ENCODE measurements around the gene MCCC1.
"Not testable (repeated sequence)": the region's sequence is repeated elsewhere in the genome, so short reads cannot be mapped to it uniquely, and the experiment has no call there.

The MCCC1 gene

DNA sequence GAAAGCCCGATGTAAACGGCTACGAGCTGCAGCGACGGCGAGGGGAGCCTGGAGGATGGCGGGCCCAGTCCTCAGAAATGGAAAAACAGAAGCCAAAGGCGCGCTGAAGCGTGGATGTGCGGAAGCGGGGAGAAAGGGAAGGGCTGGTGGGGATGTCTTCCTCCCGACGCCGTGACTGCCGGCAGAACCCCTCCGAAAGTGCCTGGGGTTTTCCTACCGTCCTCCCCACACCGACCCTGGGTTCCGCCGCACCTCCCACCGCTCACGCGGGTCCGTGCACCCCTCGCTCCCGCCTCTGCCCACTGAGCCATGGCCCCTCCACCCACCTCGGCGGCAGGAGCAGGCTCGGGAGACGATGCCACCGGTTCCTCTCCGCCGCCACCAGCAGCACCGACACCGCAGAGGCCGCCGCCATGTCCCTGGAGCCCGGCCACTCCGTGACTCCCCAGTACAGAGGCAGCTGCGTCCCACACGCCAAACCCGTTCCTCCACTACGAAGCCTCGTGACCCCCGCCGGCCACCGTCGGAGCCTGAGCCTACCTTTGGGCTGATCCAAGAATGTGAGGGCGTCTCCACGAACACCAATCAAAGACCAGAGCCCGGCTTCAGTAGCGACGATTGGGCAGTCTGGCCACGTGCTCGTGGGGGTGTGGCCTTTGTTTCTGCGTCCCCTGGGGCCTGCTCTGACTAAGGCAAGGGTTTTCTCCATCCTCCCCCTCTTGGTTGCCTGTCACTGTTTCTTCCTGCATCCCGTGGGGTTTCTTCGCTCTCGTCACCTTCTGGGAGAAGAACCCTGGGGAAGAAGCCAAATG is at the start of gene MCCC1:
Gene MCCC1, minus strand, starts transcription at position 471 of the 812 bp plus-strand sequence. Its CDS starts 56 bp downstream, at position 415.
- DNase-seq: peak; percentile 99

DNA sequence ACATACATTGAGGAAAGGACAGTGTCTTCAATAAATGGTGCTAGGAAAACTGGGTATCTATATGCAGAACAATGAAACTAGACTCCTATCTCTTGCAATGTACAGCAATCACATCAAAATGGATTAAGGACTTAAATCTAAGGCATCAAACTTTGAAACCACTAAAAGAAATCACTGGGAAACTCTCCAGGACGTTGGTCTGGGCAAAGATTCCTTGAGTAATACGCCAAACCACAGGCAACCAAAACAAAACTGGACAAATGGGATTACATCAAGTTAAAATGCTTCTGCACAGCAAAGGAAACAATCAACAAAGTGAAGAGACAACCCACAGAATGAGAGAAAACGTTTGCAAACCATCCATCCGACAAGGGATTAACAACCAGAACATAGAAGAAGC is 48.8 kb upstream of the MCCC1 start:
- no peak for DNase-seq

DNA sequence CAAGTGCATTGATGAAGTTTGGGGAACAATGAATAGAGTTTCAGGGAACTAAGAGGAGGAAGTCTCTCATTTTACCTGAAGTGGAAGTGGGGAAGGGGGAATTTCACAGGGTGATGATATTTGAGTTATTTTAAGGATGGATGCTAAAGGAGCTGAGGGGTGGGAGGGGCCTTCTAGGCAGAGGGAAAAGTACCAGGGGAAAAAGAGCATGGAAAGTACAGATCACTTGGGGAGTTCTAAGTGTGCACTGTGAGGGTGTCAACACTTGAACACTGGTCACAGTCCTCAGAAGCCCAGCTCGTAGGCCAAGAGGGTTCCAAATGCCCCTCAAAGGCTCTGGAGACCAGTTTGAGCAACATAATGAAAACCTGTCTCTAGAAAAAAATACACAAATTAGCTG is 45.1 kb upstream of the MCCC1 start:
- no peak for DNase-seq

DNA sequence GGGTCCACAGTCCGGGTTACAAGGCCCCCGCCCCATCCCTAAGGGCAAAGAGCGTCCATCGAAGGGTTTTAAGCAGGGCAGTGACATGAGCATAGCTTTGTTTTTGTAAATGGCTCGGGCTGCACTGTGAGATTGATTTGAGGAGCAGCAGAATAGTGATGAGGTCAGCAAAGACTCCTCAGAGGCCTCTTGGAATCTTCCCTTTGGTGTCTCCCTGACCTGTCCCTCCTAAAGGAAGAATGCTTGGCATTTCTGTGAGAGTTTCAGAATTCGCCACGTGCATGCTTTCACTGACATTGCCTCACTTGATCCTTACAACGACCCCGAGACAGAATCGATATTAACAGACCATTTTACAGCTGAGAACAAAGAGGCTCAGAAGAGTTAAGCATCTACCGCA is 42.9 kb upstream of the MCCC1 start:
- no peak for DNase-seq

DNA sequence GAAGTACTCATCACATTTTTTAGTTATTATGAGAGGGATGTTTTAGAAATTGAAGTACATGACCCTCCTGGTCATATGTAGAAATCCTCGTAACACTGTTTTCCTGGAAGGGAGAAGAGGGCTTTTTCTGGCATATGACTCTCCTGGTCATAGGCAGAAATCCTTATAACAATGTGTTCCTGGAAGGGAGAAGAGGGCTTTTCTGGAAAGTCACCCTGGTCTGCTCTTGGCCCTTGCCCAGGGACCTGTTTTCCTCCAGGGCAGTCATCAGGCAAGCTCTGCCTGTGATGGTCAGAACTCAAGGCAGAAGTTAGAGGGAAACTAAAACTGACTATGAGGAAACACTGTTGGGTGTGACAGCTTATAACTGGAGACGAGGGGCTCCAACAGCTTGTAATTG is 35.5 kb upstream of the MCCC1 start:
- no peak for DNase-seq

DNA sequence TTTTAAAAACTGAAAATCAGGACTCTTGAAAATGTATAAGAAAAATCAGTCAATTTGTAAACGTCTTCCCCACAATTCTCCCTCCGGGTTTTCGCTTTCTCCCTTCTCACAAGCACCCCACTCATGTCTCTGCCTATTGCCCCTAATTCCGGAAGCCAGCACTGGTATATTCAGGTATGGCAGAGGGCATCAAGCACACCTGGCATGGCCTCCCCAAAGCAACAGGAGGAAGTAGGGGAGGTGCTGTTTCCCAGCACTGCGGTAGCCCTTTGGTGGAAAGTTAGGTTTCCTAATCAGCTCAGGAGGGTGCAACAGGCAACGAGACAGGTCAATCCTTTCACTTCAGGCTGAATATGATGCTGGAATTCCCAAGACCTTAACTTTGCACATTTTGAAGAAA is 33.1 kb upstream of the MCCC1 start:
- DNase-seq: no peak

DNA sequence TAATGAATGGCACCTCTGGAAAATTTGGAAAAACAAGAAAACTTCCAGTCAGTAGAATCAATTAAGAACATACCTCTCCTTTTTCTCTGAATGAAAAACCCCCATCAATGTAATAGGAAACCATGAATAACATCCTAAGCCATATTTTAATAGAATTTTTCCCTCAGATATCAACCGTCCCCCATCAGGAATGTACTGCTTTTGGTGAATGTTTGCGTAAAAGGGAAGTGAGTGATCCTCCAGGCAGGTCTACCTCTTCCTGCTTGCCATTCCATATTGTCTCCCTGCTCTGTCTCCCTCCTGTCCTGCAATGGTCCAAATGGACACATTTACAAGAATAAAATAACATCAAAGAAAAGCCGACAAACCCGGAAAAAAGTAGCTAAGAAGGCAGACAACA is 32.4 kb upstream of the MCCC1 start:
- no peak for DNase-seq

DNA sequence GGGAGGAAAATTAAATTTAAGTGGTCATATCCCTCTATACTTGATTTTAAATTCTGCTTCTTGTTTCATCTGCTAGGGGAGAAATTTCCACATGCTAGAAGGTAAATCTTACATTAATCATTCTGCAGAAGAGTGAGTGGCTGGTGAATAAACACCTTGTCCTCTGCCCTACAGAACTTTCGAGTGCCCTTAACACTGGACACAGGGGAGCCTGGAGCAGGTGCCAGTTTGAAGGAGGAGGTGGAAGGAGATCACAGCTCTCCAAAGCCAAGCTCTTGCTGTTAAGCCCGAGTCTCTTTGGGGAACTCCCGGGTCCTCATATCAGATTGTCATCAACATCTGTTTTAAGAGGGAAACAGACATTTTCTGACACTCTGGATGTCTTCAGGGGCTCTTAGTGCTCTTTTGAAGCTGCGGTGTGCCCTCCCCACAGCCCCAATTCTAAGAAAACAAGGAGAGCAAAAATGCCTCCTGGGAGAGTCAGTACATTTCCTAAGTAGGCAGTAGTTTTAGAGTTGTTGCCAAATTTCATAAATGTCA is 32.0 kb upstream of the MCCC1 start:
- no peak for DNase-seq

DNA sequence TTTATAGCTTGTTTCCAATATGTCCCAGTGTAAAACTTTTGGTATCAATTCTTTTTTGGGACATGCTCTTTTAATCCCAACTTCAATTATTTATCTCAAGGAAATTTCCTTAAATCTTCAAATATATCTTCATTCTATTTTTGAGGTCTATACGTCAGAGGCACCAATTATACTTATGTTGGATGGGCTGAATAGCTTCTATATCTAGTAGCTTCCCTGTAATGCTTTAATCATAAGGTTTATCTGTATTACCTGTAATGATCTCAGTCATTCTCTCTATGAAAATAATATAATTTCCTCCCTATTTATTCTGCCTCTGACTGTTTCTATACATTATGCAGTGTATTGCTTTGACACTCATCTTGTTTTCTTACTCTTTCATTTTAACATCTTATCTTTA is 29.9 kb upstream of the MCCC1 start:
- DNase-seq: no peak

DNA sequence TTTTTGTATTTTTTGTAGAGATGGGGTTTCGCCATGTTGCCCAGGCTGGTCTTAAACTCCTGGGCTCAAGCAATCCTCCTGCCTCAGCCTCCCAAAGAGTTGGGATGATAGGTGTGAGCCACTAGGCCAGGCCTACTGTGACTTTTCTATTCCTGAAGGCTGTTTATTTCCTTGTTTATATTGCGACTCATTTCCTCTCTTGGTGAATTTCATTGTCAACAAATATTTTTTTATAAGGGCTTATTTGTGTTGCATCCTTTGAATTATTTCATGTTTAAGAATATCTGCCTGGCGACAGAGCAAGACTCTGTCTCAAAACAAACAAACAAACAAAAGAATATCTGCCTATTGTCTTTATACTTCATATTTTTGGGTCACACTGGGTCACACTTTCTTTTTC is 29.4 kb upstream of the MCCC1 start:
- DNase-seq: no peak

DNA sequence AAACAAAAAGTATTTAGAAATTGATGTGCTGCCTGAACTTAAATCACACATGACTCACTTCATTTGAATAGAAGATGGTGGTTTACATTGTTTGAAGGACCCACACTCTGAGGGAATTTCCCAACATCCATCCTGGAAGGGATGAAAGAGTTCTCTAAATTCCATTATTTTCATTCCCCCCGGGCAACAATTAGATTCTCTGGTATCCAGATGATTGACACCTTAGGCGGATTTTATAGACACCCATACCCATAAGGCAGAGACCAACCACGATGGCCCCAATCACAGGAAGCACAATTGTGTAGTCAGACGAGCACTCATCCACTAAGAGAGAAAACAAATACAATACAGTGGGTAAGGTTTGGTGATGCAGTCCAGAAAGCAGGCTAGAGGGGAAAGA is 24.6 kb upstream of the MCCC1 start:
- DNase-seq: no peak

DNA sequence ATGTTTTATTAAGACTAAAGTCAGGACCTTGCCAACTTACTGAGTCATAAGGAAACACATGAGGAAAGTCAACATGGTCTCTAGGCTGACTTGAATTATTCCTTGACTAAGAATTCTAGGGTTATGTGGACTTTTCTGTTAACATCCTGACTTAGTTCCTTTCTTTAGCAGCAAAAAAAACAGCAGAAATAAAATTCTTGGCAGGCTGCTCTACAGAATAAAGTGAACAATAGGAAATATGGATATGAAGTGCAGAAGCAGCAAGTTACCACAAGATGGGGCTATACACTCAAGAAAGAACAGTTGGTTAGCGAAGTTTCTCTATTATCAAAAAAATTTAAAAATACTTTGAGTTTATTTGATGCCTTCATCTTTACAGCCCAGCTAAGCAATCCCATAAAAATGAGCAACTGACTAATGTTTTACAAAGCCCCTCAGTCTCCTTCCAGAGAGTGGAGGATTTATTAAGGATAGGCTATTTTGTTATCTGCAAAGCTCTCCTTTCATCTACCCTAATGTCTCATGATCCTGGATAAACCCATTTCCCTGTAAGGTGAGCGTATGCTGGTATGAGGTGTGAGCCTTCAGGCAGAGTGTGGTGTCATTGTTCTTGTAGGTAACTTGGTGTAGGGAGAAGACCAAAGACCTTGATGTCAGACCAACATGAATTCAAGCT is 23.1 kb upstream of the MCCC1 start:
- no peak for DNase-seq

DNA sequence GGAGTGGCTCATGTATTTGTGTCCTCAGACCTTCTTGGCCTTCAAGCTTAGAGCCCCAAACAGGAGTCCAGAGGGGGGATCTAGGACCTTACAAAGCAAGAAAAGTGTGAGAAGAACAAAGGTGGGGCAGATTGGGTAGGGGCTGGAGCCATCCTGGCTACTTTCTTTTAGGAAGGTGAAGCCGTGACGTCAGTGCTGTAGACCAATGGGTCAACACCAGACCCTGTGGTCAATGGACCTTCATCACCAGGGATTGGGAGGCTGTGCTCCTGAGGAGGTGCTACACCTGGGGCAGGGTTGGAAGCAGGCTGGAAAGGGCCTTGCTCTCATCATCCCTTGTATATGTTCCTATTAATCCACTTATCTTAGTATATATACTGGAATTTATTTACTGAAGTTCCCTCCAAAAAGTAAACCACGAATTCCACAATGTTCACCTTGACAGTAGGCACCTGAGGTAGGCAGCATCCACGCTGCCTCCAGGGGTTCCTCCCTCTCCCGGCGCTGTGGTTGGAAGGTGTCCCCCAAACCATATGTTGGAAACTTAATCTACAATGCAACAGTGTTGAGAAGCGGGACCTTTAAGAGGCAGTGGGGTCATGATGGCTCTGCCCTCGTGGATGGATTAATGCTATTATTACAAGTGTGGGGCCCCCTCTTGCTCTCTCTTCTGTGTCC is 21.4 kb upstream of the MCCC1 start:
- DNase-seq: no peak

DNA sequence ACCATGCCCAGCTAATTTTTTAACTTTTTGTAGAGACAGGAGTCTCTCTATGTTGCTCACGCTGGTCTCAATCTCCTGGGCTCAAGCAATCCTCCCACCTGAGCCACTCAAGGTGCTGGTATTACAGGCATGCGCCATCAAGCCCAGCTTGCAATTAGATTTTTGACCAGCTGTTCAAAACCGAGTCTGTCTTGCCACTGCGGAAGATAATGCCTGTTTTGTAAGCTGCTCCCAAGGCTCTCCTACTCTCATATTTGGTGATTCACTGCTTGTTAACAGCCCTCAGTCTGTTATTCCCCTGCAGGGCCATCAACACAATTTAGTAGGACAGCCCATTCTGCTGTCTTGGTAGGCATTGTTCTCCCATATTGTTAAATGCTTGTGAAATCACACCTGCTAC is 17.8 kb upstream of the MCCC1 start:
- no peak for DNase-seq

DNA sequence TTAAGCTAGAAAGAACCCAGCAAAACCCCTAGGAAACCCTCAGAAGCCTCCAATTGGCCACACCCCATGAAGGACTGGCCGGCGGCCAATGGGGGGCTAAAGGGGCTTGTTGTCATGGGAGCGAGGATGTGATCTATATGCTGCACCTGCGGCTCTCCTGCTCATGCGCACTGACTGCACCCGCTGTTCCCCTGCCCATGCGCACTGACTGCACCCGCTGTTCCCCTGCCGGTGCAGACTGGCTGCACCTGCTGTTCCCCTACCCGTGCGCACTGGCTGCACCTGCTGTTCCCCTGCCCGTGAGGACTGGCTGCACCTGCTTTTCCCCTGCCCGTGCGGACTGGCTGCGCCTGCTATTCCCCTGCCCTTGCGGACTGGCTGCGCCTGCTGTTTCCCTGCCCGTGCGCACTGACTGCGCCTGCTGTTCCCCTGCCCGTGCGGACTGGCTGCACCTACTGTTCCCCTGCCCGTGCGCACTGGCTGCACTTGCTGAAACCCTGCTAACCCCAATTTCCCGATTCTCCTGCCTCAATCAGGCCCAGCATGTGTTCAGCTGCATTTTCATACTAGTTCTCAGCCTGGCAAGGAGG is 16.8 kb upstream of the MCCC1 start:
- peak; percentile 81 for DNase-seq

DNA sequence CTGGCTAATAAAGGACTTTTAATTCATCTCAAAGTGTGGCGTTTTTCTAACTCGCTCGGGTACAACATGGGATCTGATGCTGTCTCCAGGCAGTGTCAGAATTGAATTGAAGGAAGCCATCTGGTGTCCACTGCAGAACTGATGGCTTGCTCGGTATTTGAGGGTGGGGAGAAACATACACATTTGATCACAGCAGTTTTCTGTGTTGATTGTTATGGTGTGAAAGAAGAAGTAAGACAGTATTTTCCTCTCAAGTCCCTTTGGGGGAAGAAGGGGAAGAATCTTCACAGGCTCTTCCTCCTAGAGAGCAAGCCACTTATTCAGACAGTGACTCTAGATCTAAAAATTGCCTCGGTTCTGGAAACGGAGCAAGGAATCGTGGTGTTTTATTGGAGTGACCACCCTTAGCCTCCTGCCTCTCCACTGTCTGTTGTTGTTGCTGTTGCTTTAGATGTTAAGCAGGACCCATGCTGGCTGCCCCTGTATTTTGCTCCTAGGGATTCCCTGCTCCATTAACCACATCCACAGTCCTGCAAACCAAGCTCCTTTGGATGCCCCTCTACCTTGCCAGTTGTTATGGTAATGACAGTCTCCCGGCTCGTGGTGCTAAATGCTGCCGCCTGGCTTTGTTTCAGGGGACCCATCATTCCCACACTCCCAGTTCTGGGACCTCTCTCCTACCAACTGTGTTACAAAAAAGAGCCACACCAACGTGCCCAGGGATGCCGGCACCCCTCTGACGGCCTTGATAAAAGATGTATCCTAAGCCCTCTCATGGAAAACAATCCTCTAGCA is 15.3 kb upstream of the MCCC1 start:
- DNase-seq: no peak

DNA sequence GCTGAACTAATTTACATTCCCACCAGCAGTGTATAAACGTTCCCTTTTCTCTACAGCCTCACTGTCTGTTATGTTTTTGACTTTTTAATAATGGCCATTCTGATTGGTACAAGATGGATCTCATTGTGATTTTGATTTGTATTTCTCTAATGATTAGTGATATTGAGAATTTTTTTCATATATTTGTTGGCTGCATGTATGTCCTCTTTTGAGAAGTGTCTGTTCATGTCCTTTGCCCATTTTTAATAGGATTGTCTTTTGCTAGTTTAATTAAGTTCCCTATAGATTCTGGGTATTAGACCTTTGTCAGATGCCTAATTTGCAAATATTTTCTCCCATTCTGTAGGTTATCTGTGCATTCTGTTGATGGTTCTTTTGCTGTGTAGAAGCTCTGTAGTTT is 10.6 kb upstream of the MCCC1 start:
- DNase-seq: not testable (repeated sequence)

DNA sequence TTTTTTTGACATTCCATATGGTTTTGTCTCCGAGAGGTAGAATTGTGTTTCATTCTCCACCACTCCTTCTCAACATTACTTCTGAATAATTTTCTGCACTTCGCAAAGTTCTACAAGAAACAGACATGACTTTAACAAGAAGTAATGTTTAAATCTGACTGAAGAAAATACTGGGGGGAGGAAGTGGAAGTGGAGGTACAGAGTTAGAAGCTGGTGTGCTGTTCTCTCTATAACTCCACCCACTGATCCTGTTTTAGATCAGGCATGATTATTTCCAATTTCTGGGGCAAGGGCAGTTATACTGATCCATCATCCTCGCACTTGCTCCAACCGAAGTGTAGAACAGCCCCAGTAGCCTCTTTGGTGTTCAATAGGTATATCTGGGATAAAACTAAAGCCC is 9.2 kb upstream of the MCCC1 start:
- DNase-seq: no peak

DNA sequence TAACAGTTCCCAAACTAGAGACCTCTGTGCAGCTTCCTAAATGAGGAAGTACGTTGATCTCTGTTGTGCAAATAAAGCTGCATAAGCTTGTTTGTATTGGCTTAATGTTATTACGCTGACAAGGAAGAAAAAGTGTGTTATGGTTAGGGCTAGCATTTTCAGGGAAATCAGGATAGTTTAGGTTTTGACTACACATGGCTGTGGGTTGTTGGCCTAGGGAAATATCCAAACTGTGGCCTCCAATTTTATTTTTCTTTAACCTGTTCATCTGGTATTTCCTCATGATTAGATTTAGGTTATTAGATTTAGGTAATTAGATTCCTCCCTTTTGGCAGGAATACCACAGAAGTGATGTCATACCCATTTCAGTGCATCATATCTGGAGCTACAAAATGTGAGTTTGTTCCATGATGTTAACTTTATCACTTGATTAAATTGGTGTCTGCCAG is 8.7 kb upstream of the MCCC1 start:
- no peak for DNase-seq

DNA sequence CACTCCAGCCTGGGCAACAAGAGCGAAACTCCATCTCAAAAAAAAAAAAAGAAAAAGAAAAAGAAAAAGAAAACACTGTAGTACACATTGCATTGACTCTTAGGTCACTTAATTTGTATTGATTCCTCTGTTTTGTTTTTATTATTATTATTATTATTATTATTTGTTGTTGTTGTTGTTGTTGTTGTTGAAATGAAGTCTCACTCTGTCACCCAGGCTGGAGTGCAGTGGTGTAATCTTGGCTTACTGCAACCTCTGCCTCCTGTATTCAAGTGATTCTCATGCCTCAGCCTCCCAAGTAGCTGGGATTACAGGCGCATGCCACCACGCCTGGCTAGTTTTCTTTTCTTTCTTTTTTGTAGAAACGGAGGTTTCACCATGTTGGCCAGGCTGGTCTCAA is 8.1 kb upstream of the MCCC1 start:
- not testable (repeated sequence) for DNase-seq

DNA sequence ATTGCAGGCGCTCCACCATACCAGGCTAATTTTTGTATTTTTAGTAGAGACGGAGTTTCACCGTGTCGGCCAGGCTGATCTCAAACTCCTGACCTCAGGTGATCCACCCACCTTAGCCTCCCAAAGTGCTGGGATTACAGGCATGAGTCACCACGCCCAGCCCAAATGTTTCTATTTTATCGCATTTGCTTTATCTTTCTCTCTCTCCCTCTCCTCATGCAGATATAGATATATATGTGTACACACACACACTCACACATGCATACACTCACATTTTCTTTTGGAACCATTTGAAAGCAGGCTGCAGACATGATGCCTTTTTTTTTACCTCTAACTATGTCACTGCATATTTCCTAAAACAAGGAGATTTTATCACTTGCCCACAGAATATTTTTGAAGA is 7.3 kb upstream of the MCCC1 start:
- no peak for DNase-seq

DNA sequence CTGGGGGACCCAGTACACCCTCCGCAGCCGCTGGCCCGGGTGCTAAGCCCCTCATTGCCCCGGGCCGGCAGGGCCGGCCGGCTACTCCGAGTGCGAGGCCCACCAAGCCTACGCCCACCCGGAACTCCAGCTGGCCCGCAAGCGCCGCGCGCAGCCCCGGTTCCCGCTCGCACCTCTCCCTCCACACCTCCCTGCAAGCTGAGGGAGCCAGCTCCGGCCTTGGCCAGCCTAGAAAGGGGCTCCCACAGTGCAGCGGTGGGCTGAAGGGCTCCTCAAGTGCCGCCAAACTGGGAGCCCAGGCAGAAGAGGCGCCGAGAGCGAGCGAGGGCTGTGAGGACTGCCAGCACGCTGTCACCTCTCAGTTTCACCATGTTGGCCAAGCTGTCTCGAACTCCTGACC is 4.7 kb upstream of the MCCC1 start:
- not testable (repeated sequence) for DNase-seq
